ENCODE results near the gene PIK3R5.

PIK3R5 gene

DNA sequence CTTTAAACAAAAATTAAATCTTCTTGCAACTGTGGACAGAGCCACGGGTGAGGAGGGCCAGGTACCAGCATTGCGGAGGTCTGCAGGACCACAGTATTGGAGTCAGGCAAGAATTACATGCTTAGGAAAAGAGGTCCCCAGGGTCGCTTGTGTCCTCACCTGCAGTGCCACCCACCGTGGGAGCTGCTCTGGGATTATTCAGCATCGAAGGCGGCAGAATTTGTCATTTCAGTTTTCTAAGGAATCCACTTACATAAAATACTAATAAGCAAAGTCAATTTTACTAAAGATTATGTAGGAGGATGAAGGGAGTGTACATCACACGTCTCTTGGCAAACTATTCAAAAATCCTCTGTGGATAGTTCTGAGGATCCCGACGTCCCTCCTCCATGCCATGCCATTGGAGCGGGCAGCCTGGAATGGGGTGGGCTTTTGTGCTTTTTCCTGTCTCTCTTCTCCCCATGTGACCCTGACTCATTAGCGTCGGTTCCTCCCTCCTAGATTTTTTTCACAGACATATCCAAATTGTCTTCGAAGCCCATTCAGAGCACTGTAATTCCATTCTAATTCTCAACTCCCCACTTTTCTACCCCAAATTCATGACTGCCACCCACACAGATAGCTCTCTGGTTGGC, 95.0 kb downstream of the PIK3R5 start:
- TF ChIP-seq, protein P1, sequence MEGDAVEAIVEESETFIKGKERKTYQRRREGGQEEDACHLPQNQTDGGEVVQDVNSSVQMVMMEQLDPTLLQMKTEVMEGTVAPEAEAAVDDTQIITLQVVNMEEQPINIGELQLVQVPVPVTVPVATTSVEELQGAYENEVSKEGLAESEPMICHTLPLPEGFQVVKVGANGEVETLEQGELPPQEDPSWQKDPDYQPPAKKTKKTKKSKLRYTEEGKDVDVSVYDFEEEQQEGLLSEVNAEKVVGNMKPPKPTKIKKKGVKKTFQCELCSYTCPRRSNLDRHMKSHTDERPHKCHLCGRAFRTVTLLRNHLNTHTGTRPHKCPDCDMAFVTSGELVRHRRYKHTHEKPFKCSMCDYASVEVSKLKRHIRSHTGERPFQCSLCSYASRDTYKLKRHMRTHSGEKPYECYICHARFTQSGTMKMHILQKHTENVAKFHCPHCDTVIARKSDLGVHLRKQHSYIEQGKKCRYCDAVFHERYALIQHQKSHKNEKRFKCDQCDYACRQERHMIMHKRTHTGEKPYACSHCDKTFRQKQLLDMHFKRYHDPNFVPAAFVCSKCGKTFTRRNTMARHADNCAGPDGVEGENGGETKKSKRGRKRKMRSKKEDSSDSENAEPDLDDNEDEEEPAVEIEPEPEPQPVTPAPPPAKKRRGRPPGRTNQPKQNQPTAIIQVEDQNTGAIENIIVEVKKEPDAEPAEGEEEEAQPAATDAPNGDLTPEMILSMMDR (IDR thresholded peaks at IDR 0.05; ENCODE audit: insufficient read depth, low read length, poor library complexity, severe bottlenecking) = no peak
- Histone ChIP-seq H3K27me3 (replicated peaks; ENCODE audit: control insufficient read depth, insufficient read depth, low read length) (no peaks in the 10 kb centered on the region), H3K36me3 (ENCODE audit: control insufficient read depth, insufficient read depth, low read length) (no peaks in the 10 kb centered on the region; the same call in none of the 2 replicates), H3K4me3 (replicated peaks; ENCODE audit: low read depth, low read length) (no peak overlapping the region)
- DNase-seq (ENCODE audit: extremely low read depth, insufficient read length) = no peak

DNA sequence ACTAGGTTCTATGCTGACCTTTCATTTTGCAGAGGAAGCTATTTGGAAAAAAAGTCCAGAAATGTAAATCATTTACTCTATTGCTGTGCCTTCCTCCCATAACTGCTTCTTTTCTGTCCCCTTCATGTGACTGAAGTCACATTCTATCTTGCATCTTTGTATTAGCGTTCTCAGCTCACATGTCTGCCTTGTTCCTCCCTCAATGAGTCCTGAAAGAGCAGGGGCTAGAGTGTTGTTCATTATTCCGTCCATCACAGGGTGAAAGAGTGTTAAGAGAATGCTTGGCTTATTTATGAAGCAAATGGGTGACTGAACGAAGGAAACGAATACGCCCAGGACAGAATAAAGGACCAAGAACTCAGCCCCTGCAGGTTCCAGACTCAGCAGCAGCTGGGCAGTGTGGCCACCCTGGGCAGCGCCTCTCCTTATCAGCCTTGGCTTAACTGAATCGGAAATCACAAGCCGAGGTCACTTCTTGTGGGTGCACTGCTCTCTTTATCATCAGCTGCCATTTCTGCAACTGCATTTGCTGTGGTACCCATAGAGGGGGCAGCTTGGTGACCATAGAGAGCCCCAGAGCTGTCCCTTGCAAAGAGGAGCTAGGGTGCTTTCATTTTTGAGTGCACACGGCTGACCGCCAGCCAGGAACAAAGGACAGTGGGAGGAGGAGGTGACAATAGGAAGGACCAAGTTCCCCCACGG, 96.2 kb downstream of the PIK3R5 start:
- TF ChIP-seq, protein P1 (IDR thresholded peaks at IDR 0.05; ENCODE audit: insufficient read depth, low read length, poor library complexity, severe bottlenecking) = no peak
- H3K36me3 ChIP-seq (ENCODE audit: control insufficient read depth, insufficient read depth, low read length) = peaks cover 3% of the 10 kb centered on the region
- H3K27me3 ChIP-seq (replicated peaks; ENCODE audit: control insufficient read depth, insufficient read depth, low read length) = no peaks in the 10 kb centered on the region
- DNase-seq (ENCODE audit: extremely low read depth, insufficient read length) = no peak
- H3K4me3 ChIP-seq (replicated peaks; ENCODE audit: low read depth, low read length) = no peak overlapping the region

DNA sequence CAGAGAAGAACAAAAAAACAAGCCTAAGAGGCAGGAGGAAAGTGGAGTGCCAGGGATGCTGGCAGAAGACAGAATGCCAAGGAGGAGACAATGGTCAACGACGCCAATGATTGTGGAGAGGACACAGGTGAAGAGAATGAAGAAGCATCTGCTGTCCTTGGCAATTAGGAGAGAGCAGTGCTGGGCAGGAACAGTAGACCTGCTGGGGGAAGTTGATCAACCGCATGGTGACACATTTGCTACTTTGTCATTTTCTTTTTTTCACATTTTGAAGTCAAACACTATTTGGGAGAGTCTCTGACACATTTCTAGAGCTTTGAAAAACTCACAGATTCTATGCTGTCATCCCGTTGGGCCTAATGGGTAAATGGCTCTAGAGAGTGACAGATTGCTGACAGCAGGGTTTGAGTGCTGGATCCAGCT, 97.0 kb downstream of the PIK3R5 start:
- Histone ChIP-seq H3K4me3 (replicated peaks; ENCODE audit: low read depth, low read length) (peak overlapping the region; percentile 12), H3K27me3 (replicated peaks; ENCODE audit: control insufficient read depth, insufficient read depth, low read length) (no peaks in the 10 kb centered on the region), H3K36me3 (ENCODE audit: control insufficient read depth, insufficient read depth, low read length) (peaks cover 5% of the 10 kb centered on the region)
- DNase-seq (ENCODE audit: extremely low read depth, insufficient read length) = no peak
- TF ChIP-seq, protein P1 (IDR thresholded peaks at IDR 0.05; ENCODE audit: insufficient read depth, low read length, poor library complexity, severe bottlenecking) = no peak

DNA sequence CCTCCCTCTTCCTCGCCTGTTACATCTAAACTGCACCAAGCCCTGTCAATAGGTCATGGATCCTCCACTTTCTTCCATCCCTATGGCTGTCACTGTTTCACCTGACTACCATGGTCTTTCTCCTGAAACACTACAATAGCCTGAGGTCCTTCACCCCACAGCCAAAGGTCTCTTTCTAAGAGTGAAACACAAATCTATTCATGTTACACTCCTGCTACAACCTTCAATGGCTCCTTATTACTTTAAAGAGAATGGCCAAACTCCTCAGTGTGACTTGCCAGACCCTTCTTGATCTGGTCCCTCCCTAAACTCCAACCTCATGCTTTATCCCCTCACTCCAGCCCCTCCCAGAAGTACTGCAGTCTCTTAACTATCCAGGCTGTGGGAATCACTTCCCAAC, 97.4 kb downstream of the PIK3R5 start:
- TF ChIP-seq, protein P1 (IDR thresholded peaks at IDR 0.05; ENCODE audit: insufficient read depth, low read length, poor library complexity, severe bottlenecking) = no peak
- peak overlapping the region; percentile 66 for H3K4me3 ChIP-seq (replicated peaks; ENCODE audit: low read depth, low read length)

DNA sequence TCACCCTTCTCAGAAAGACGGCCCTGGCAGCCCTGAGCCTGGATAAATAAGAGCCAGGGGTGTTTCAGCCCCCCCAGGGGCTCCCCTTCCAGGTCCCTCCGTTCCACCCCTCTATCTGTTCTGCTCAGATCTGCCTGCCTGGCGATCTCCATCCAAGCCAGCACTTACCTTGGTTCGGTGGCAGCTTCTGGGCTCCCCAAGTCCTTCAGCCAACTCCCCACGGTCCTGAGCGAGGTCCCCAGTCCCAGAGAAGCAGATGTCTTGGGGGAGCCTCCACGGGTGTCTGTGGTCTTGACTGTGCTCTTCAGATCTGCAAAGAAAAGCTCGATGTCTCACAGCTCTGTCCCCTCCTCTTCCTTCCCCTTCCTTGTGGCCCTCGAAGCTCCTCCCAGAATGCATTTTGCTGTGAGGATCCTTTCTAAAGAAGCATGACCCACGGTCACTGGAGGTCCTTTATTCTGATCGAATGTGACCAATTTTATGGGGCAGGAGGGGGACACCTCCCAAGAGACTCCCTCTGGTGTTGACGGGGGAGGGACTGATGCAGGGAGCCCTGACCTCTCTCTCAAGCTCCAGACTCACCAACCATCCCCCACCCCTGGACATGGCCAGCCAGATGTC, 98.0 kb downstream of the PIK3R5 start, which contains the start of gene PIK3R6:
PIK3R6 (minus strand) TSS at position 314 of the 621 bp plus-strand sequence. CDS start 17,880 bp downstream, outside the sequence.
- H3K27me3 ChIP-seq (replicated peaks; ENCODE audit: control insufficient read depth, insufficient read depth, low read length) = no peaks in the 10 kb centered on the region
- TF ChIP-seq, protein P1 (IDR thresholded peaks at IDR 0.05; ENCODE audit: insufficient read depth, low read length, poor library complexity, severe bottlenecking) = no peak
- H3K36me3 ChIP-seq (ENCODE audit: control insufficient read depth, insufficient read depth, low read length) = peaks cover 8% of the 10 kb centered on the region
- DNase-seq (ENCODE audit: extremely low read depth, insufficient read length) = no peak
- H3K4me3 ChIP-seq (replicated peaks; ENCODE audit: low read depth, low read length) = peak within 1 kb of the TSS; percentile 66

More for the DNA sequence above, 97.4 kb downstream of the PIK3R5 start:
- Histone ChIP-seq H3K27me3 (replicated peaks; ENCODE audit: control insufficient read depth, insufficient read depth, low read length) (no peaks in the 10 kb centered on the region), H3K36me3 (ENCODE audit: control insufficient read depth, insufficient read depth, low read length) (peaks cover 5% of the 10 kb centered on the region)
- DNase-seq (ENCODE audit: extremely low read depth, insufficient read length) = no peak
